Measurements from ENCODE around the gene EFCAB7.

The EFCAB7 gene

DNA sequence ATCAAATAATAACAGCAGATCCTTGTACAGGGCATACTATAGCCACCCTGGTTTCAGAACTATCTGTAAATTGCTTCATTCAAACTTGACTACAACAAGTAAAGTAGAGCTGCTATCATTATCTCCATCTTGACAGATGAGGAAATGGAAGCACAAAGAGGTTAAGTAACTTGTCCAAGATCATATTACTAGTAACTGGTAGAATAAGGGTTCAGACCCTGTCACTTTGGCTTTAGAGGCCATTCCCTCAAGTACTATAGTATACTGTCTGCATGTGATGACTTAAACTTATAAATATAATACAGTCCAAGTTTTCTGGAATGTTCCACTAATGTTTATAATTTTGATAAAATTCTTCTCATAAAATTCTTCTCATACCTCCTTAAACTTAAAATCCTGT, 94.7 kb downstream of the EFCAB7 start:
- Histone ChIP-seq H3K36me3 (no peaks in the 10 kb centered on the region), H3K4me3 (no peak overlapping the region), H3K27ac (no peak overlapping the region), H3K27me3 (no peaks in the 10 kb centered on the region), H3K4me1 (peaks cover 0 to 51% (median 15%) of the 10 kb centered on the region in 4 donors), H3K9me3 (no peaks in the 10 kb centered on the region)
- intact Hi-C loops (cut with DNase I; ENCODE audit: low total_unique reads), result loop anchor here (10.0 kb wide), 1 partner anchor 57 kb away; no protein-coding TSS in a partner anchor
- no peak for DNase-seq
- TF ChIP-seq, protein P1, sequence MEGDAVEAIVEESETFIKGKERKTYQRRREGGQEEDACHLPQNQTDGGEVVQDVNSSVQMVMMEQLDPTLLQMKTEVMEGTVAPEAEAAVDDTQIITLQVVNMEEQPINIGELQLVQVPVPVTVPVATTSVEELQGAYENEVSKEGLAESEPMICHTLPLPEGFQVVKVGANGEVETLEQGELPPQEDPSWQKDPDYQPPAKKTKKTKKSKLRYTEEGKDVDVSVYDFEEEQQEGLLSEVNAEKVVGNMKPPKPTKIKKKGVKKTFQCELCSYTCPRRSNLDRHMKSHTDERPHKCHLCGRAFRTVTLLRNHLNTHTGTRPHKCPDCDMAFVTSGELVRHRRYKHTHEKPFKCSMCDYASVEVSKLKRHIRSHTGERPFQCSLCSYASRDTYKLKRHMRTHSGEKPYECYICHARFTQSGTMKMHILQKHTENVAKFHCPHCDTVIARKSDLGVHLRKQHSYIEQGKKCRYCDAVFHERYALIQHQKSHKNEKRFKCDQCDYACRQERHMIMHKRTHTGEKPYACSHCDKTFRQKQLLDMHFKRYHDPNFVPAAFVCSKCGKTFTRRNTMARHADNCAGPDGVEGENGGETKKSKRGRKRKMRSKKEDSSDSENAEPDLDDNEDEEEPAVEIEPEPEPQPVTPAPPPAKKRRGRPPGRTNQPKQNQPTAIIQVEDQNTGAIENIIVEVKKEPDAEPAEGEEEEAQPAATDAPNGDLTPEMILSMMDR (IDR thresholded peaks at IDR 0.05), result no peak

DNA sequence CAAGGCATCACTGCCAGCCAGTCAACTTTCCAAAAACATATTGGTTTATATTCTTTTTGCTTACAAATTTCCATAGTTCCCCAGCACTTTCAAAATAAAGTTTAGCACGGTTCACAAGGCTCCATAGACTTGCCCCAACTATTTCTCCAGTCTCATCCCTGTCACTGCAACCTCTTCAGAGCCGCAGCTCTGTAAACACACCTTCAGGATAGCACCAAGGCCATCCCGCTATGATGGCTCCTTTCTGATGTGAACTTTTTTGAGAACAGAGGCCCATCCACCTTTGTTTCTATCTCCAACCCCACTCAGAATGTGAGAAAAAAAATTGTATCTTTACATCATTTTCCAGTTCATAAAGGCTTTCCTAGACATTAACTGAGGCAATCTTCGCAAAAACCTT, 96.2 kb downstream of the EFCAB7 start:
- no peak overlapping the region for H3K27ac ChIP-seq
- no peaks in the 10 kb centered on the region for H3K9me3 ChIP-seq
- no peaks in the 10 kb centered on the region for H3K27me3 ChIP-seq
- peaks cover 0 to 51% (median 15%) of the 10 kb centered on the region in 4 donors for H3K4me1 ChIP-seq
- DNase-seq, result no peak
- intact Hi-C loops (cut with DNase I; ENCODE audit: low total_unique reads), result loop anchor here (10.0 kb wide), 1 partner anchor 55 kb away; no protein-coding TSS in a partner anchor
- H3K4me3 ChIP-seq, result no peak overlapping the region
- H3K36me3 ChIP-seq, result no peaks in the 10 kb centered on the region
- TF ChIP-seq, protein P1 (IDR thresholded peaks at IDR 0.05), result no peak

DNA sequence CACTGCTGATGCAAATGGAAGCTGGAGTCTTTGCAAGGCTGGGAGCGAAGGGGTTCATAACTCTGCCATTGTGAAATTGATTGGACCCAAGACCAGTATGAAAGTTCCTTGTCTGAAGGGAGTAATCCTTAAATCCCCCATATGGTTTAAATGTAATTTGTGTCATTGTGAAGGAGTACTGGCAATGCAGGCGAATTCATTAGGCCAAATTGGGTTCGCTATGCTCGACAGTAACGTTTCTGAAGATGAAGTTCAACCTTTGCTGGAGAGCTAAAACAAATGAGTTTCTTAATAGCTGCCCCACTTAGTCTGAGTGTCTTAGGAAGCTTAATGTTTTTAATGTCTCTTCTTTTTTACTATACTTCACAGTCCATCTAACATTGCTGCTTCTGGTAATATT, 97.3 kb downstream of the EFCAB7 start:
- H3K36me3 ChIP-seq, result no peaks in the 10 kb centered on the region
- intact Hi-C loops (cut with DNase I; ENCODE audit: low total_unique reads), result no loop called here
- H3K4me3 ChIP-seq, result no peak overlapping the region
- no peak for DNase-seq
- H3K9me3 ChIP-seq, result no peaks in the 10 kb centered on the region
- peaks cover 0 to 59% (median 23%) of the 10 kb centered on the region in 4 donors for H3K4me1 ChIP-seq
- H3K27ac ChIP-seq, result peak overlapping the region; percentile 40 to 46
- TF ChIP-seq, protein P1 (IDR thresholded peaks at IDR 0.05), result no peak
- no peaks in the 10 kb centered on the region for H3K27me3 ChIP-seq

DNA sequence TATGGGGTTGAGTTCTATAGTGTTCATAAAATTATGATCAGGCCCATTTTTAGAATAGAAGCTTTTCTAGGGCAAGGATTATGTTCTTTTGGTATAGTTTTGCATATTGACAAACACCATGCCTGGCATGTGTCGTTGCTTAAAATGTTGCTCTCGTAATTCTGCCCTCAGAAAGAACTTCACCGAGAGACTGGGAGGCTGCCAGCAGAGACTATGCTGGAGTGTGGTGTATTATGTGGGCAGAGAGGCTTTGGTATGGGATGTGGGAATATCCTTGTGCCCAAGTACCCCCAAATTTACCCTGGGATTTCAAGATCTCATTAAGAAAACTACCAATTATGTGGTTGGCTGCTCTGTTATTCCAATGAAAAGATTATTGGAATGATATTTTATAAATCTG, 97.8 kb downstream of the EFCAB7 start:
- Histone ChIP-seq H3K27ac (peak overlapping the region; percentile 40 to 46), H3K4me1 (peaks cover 0 to 59% (median 21%) of the 10 kb centered on the region in 4 donors), H3K9me3 (no peaks in the 10 kb centered on the region), H3K4me3 (no peak overlapping the region), H3K36me3 (no peaks in the 10 kb centered on the region), H3K27me3 (no peaks in the 10 kb centered on the region)
- intact Hi-C loops (cut with DNase I; ENCODE audit: low total_unique reads), result no loop called here
- TF ChIP-seq, protein P1 (IDR thresholded peaks at IDR 0.05), result no peak
- no peak for DNase-seq

DNA sequence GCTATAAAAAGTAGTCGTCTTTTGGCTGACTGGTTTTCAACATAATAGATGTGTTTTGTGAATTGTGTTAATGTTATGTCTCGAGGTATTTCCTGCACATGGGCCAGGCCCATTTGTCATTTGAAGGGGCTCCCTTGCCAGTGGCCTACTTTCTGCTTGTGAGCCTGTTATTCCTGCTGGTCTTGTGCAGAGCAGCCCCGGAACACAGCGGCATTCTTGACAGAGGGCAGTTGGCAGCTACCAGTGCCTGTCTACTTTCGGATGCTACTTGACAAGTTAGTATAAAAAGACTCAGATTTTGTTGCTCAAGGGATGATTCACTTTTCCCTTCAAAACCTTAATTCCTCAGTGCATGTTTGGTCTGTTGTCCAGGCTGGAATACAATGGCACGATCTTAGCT, 98.4 kb downstream of the EFCAB7 start:
- H3K9me3 ChIP-seq, result no peaks in the 10 kb centered on the region
- TF ChIP-seq, protein P1 (IDR thresholded peaks at IDR 0.05), result no peak

More for the DNA sequence above, 98.4 kb downstream of the EFCAB7 start:
- Histone ChIP-seq H3K4me3 (no peak overlapping the region), H3K4me1 (peaks cover 0 to 57% (median 19%) of the 10 kb centered on the region in 4 donors), H3K36me3 (no peaks in the 10 kb centered on the region), H3K27ac (peak overlapping the region; percentile 40 to 46), H3K27me3 (no peaks in the 10 kb centered on the region)
- peak in 1 of 2 donors; percentile 31 for DNase-seq
- intact Hi-C loops (cut with DNase I; ENCODE audit: low total_unique reads), result no loop called here

All from tibial artery (tissue), 4 donors.